ENCODE measurements around the gene NKX2-2. TPM values are rescaled to one million over a fixed set of nuclear protein-coding genes. Genes with fewer than 3 reads are reported as not detected.

NKX2-2 gene
- total RNA-seq, 1 experiment from 2014 or later, result not detected

- peaks cover 7% of the 10 kb centered on the region; the same call in 1 of the 2 replicates for H3K27me3 Mint-ChIP-seq (ENCODE audit: low read depth)
- peaks cover 36% of the 10 kb centered on the region for H3K4me1 Mint-ChIP-seq
- ChIA-PET CTCF (interaction anchor here (1.7 to 3.5 kb wide), 2 partner anchors 9 to 261 kb away, joined by 6 to 15 read pairs; no protein-coding TSS in a partner anchor), POLR2A (no interaction called here)
- H3K9me3 Mint-ChIP-seq, result no peaks in the 10 kb centered on the region
- peaks cover 4% of the 10 kb centered on the region; the same call in 1 of the 2 replicates for H3K36me3 Mint-ChIP-seq
- peak overlapping the region; percentile 93; the same call in 1 of the 2 replicates for H3K27ac Mint-ChIP-seq
- TF ChIP-seq PREB (CRISPR knock-in tag; IDR thresholded peaks at IDR 0.05; ENCODE audit: borderline replicate concordance), result no peak
- no peak for TF ChIP-seq E2F5 (CRISPR knock-in tag; IDR thresholded peaks at IDR 0.05)
- no peak for TF ChIP-seq ZNF232 (CRISPR knock-in tag; IDR thresholded peaks at IDR 0.05)
- TF ChIP-seq NR1H2 (CRISPR knock-in tag; IDR thresholded peaks at IDR 0.05), result no peak
- no peak for TF ChIP-seq JUN (CRISPR knock-in tag; IDR thresholded peaks at IDR 0.05)
- no peak for TF ChIP-seq ZNF263 (CRISPR knock-in tag; IDR thresholded peaks at IDR 0.05; ENCODE audit: low read depth)
- no peak for TF ChIP-seq MXD4 (CRISPR knock-in tag; IDR thresholded peaks at IDR 0.05; ENCODE audit: borderline replicate concordance)
- no peak for TF ChIP-seq E2F4 (CRISPR knock-in tag; IDR thresholded peaks at IDR 0.05; ENCODE audit: borderline replicate concordance, low read depth)
- no peak for TF ChIP-seq AFF4 (CRISPR knock-in tag; IDR thresholded peaks at IDR 0.05; ENCODE audit: borderline replicate concordance)
- no peak for TF ChIP-seq ZNF423 (CRISPR knock-in tag; IDR thresholded peaks at IDR 0.05)
- ATAC-seq, result no peak
- no peak overlapping the region for H3K4me3 Mint-ChIP-seq
- DNase-seq (ENCODE audit: low spot score), result no peak
Observed at GRCh38 chr20:21496452-21496851, 17.4 kb downstream of the NKX2-2 start.

- DNase-seq (ENCODE audit: low spot score) (no peak), ATAC-seq (no peak)
- Mint-ChIP-seq H3K4me1 (peaks cover 27% of the 10 kb centered on the region), H3K27me3 (ENCODE audit: low read depth) (no peaks in the 10 kb centered on the region), H3K9me3 (no peaks in the 10 kb centered on the region), H3K36me3 (no peaks in the 10 kb centered on the region), H3K27ac (no peak overlapping the region), H3K4me3 (no peak overlapping the region)
- CTCF ChIA-PET, result interaction anchor here (3.1 kb wide), 1 partner anchor 258 kb away, joined by 14 read pairs; no protein-coding TSS in a partner anchor
- POLR2A ChIA-PET, result no interaction called here
- no peak for TF ChIP-seq ZNF423 (CRISPR knock-in tag; IDR thresholded peaks at IDR 0.05)
- no peak for TF ChIP-seq ZNF671 (CRISPR knock-in tag; IDR thresholded peaks at IDR 0.05)
Observed at GRCh38 chr20:21493049-21493448, 20.8 kb downstream of the NKX2-2 start.

GRCh38 chr20:21490105-21490504 lies 23.8 kb downstream of the NKX2-2 start:
- H3K27me3 Mint-ChIP-seq (ENCODE audit: low read depth), result no peaks in the 10 kb centered on the region
- CTCF ChIA-PET, result interaction anchor here (0.7 to 2.8 kb wide), 2 partner anchors 15 to 255 kb away, joined by 3 to 21 read pairs; no protein-coding TSS in a partner anchor
- DNase-seq (ENCODE audit: low spot score) (no peak), ATAC-seq (no peak)
- H3K27ac Mint-ChIP-seq, result no peak overlapping the region
- H3K4me1 Mint-ChIP-seq, result peaks cover 22% of the 10 kb centered on the region
- H3K4me3 Mint-ChIP-seq, result no peak overlapping the region
- POLR2A ChIA-PET, result no interaction called here
- no peaks in the 10 kb centered on the region for H3K36me3 Mint-ChIP-seq
- peaks cover 5% of the 10 kb centered on the region for H3K9me3 Mint-ChIP-seq
- no peak for TF ChIP-seq PRDM15 (CRISPR knock-in tag; IDR thresholded peaks at IDR 0.05)
- no peak for TF ChIP-seq CREB1 (CRISPR knock-in tag; IDR thresholded peaks at IDR 0.05)
- no peak for TF ChIP-seq E2F1 (CRISPR knock-in tag; IDR thresholded peaks at IDR 0.05)
- TF ChIP-seq STAT6 (CRISPR knock-in tag; conservative IDR thresholded peaks at IDR 0.05; ENCODE audit: low read depth), result no peak

Data from WTC11 (cell line).